T47D (cell line): ENCODE data around the gene PSMB2.
A peak's percentile ranks its signal among the peaks of the same experiment; 100 is the strongest.

Experiments
- DNase-seq, 2 experiments: peaks; one replicate each; pipeline versions ENCODE4 v3.0.0 to v3.0.0-alpha.2; 2011 to 2012; ENCODE audit warnings: low read depth in 1 of 2, low spot score in 1 of 2
- JUND ChIP-seq: IDR thresholded peaks from 2 replicates; pipeline ENCODE4 v1.6.1; 2012; ENCODE audit warnings: low read depth
- in situ Hi-C: cut with HindIII; loops from 2 replicates; pipeline ENCODE4 v1.10.0; 2016; ENCODE audit warnings: low sequenced_read_pairs, low pct_unique_long_range_greater_than_20kb

PSMB2 gene

GRCh38 chr1:35571263-35571662 is 70.1 kb downstream of the PSMB2 start:
- DNase-seq: no peak
- no peak for TF ChIP-seq JUND
- in situ Hi-C loops: no loop called here

GRCh38 chr1:35570589-35571137 is 70.7 kb downstream of the PSMB2 start:
- DNase-seq: no peak
- TF ChIP-seq JUND: no peak
- in situ Hi-C loops: no loop called here

- DNase-seq: no peak
- in situ Hi-C loops: no loop called here
- no peak for TF ChIP-seq JUND
Observed at GRCh38 chr1:35569936-35570335, 71.4 kb downstream of the PSMB2 start.

- no peak for TF ChIP-seq JUND
- in situ Hi-C loops: no loop called here
Observed at GRCh38 chr1:35568975-35569395, 72.3 kb downstream of the PSMB2 start.

GRCh38 chr1:35567947-35568558 is 73.3 kb downstream of the PSMB2 start:
- no peak for DNase-seq
- in situ Hi-C loops: no loop called here
- TF ChIP-seq JUND: no peak

More at GRCh38 chr1:35568975-35569395, 72.3 kb downstream of the PSMB2 start:
- peak; percentile 67 to 74 for DNase-seq

GRCh38 chr1:35565742-35566133 is 75.6 kb downstream of the PSMB2 start:
- in situ Hi-C loops: no loop called here
- DNase-seq: no peak
- no peak for TF ChIP-seq JUND

- no peak for TF ChIP-seq JUND
- no peak for DNase-seq
- in situ Hi-C loops: no loop called here
Observed at GRCh38 chr1:35564884-35565741, 76.2 kb downstream of the PSMB2 start.

- TF ChIP-seq JUND: no peak
- in situ Hi-C loops: no loop called here
- peak; percentile 82 for DNase-seq
Observed at GRCh38 chr1:35564037-35564883, 77.1 kb downstream of the PSMB2 start.

GRCh38 chr1:35563166-35563565 is 78.2 kb downstream of the PSMB2 start:
- in situ Hi-C loops: no loop called here
- no peak for DNase-seq
- no peak for TF ChIP-seq JUND

GRCh38 chr1:35561972-35562680 is 79.2 kb downstream of the PSMB2 start:
- DNase-seq: no peak
- no peak for TF ChIP-seq JUND
- in situ Hi-C loops: no loop called here

- in situ Hi-C loops: no loop called here
- no peak for DNase-seq
- TF ChIP-seq JUND: no peak
Observed at GRCh38 chr1:35561297-35561971, 79.9 kb downstream of the PSMB2 start.
